Transverse colon (tissue), 4 donors: ENCODE measurements around the gene SHISAL1. TPM values are rescaled to one million over a fixed set of nuclear protein-coding genes. Genes with fewer than 3 reads are reported as not detected.

ENCODE experiments used
- DNase-seq: peaks from one replicate; pipeline ENCODE4 v3.0.0-alpha.2; 2019
- H3K27ac ChIP-seq, 4 donors: fragments of 200-600 bp; sonication (generic); 2 replicates each; pipeline ENCODE4 v1.5.1; 2016 to 2018; ENCODE audit warnings: inconsistent platforms in 4 of 4
- H3K27me3 ChIP-seq: fragments of 200-600 bp; sonication (generic); 2 replicates; pipeline ENCODE4 v1.5.1; 2017; ENCODE audit warnings: inconsistent platforms
- H3K36me3 ChIP-seq, 4 donors: fragments of 200-600 bp; sonication (generic); 2 replicates each; pipeline ENCODE4 v1.5.1; 2017 to 2019; ENCODE audit warnings: inconsistent platforms in 4 of 4
- H3K4me1 ChIP-seq, 4 donors: fragments of 200-600 bp; sonication (generic); 2 replicates each; pipeline ENCODE4 v1.5.1; 2017 to 2020; ENCODE audit warnings: inconsistent platforms in 4 of 4
- H3K4me3 ChIP-seq, 4 donors: fragments of 200-600 bp; sonication (generic); 1 replicate in 1 of 4; 2 replicates in 3 of 4; pipeline versions ENCODE4 v1.5.1 to v1.6.1; 2017 to 2019; ENCODE audit warnings: inconsistent platforms in 4 of 4
- H3K9me3 ChIP-seq, 2 donors: fragments of 200-600 bp; sonication (generic); 2 replicates each; pipeline ENCODE4 v1.5.1; 2017 to 2019; ENCODE audit warnings: inconsistent platforms in 2 of 2
- EP300 ChIP-seq: sonication (generic); formaldehyde crosslinking; IDR thresholded peaks from one replicate; pipeline ENCODE4 v1.6.1; 2017; ENCODE audit warnings: antibody characterized with exemption, low read depth
- POLR2A ChIP-seq: fragments of 450-650 bp; IDR thresholded peaks from one replicate; pipeline ENCODE4 v1.6.1; 2016; ENCODE audit warnings: antibody characterized with exemption, mild to moderate bottlenecking, moderate library complexity
- POLR2AphosphoS5 ChIP-seq, 3 donors: sonication (generic); formaldehyde crosslinking; IDR thresholded peaks; one replicate each; pipeline ENCODE4 v1.6.1; 2016; ENCODE audit warnings: antibody characterized with exemption in 3 of 3
- WGBS, 2 donors: methylation state at CpG; one replicate each; pipeline ENCODE4 v1.1.5; 2018; ENCODE audit warnings: low coverage in 1 of 2; 5-methylcytosine and 5-hydroxymethylcytosine counted together
- in situ Hi-C, 4 donors: fragments of 200-750 bp; cut with MboI; loops; one replicate each; pipeline versions ENCODE4 v1.15.0 to v1.15.1; 2017; ENCODE audit warnings: low sequenced_read_pairs in 3 of 4, low pct_ligation_motif_present in 1 of 4, low pct_unique_long_range_greater_than_20kb in 1 of 4
- intact Hi-C: fragments of 100-400 bp; cut with DNase I; formaldehyde crosslinking; loops from one replicate; pipeline ENCODE4 v1.15.1; 2023; ENCODE audit warnings: low total_unique reads
- total RNA-seq, 4 donors: library from RNA; depleted of rRNA; stranded (reverse); fragments of >200 nt; gene quantifications; one replicate each; pipeline ENCODE4 v1.1.0, GENCODE V29; 2016
- TF ChIP-seq, protein P1 (sequence below), 5 experiments: fragments of 200-600 bp in 3 of 5; fragments of 450-650 bp in 2 of 5; sonication (generic) in 3 of 5; IDR thresholded peaks; 1 replicate in 2 of 5; 2 replicates in 3 of 5; pipeline ENCODE4 v1.5.1; 2016 to 2017; ENCODE audit warnings: antibody characterized with exemption in 5 of 5, inconsistent platforms in 3 of 5, mild to moderate bottlenecking in 2 of 5, moderate library complexity in 1 of 5

The SHISAL1 gene
- total RNA-seq, 4 donors from 2014 or later: 1.9 to 4.6 (median 3.2) TPM

DNA sequence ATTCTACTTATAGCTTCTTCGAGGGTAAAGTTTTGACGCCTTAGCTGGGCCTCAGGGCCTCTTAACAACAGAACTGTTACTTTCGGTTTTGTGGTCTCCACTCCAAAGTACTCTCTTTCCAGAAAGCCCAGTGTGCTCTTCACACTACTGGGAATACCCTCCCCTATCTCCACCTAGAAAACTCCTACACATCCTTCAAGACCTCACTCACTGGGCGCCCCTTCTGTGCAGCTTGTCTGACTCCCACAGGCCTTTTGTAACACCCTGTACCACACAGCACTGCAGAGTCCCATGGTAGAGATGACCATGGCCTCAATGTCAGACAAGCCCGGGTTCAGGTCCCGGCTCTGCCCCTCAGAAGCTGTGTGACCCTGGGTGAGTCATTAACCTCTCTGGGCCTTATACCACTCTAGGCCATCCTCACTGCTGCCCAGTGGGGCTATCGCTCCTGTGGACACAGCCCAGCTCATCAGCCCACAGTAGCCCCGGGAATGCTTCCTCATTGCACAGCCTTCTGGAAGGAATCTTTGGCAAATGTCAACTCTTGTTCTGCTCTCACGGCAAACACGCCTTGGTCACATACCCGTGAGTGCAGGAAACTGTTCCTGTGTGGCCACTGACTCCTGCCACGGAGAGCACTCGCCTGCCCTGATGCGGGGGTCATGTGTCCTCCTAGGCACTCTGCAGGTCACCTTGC lies 51.4 kb downstream of the SHISAL1 start:
- DNase-seq: no peak
- TF ChIP-seq POLR2AphosphoS5 (IDR thresholded peaks at IDR 0.05): no peak
- TF ChIP-seq, protein P1, sequence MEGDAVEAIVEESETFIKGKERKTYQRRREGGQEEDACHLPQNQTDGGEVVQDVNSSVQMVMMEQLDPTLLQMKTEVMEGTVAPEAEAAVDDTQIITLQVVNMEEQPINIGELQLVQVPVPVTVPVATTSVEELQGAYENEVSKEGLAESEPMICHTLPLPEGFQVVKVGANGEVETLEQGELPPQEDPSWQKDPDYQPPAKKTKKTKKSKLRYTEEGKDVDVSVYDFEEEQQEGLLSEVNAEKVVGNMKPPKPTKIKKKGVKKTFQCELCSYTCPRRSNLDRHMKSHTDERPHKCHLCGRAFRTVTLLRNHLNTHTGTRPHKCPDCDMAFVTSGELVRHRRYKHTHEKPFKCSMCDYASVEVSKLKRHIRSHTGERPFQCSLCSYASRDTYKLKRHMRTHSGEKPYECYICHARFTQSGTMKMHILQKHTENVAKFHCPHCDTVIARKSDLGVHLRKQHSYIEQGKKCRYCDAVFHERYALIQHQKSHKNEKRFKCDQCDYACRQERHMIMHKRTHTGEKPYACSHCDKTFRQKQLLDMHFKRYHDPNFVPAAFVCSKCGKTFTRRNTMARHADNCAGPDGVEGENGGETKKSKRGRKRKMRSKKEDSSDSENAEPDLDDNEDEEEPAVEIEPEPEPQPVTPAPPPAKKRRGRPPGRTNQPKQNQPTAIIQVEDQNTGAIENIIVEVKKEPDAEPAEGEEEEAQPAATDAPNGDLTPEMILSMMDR (IDR thresholded peaks at IDR 0.05): no peak
- TF ChIP-seq POLR2A: no peak
- no peak for TF ChIP-seq EP300
- in situ Hi-C loops: no loop called here
- no peaks in the 10 kb centered on the region for H3K27me3 ChIP-seq
- no peaks in the 10 kb centered on the region for H3K36me3 ChIP-seq
- 68% methylated on average over 4 to 14 of the region's 14 CpGs for WGBS, 2 donors
- no peaks in the 10 kb centered on the region for H3K9me3 ChIP-seq
- no peak overlapping the region for H3K4me3 ChIP-seq
- no peaks in the 10 kb centered on the region for H3K4me1 ChIP-seq
- intact Hi-C loops: no loop called here
- no peak overlapping the region for H3K27ac ChIP-seq

DNA sequence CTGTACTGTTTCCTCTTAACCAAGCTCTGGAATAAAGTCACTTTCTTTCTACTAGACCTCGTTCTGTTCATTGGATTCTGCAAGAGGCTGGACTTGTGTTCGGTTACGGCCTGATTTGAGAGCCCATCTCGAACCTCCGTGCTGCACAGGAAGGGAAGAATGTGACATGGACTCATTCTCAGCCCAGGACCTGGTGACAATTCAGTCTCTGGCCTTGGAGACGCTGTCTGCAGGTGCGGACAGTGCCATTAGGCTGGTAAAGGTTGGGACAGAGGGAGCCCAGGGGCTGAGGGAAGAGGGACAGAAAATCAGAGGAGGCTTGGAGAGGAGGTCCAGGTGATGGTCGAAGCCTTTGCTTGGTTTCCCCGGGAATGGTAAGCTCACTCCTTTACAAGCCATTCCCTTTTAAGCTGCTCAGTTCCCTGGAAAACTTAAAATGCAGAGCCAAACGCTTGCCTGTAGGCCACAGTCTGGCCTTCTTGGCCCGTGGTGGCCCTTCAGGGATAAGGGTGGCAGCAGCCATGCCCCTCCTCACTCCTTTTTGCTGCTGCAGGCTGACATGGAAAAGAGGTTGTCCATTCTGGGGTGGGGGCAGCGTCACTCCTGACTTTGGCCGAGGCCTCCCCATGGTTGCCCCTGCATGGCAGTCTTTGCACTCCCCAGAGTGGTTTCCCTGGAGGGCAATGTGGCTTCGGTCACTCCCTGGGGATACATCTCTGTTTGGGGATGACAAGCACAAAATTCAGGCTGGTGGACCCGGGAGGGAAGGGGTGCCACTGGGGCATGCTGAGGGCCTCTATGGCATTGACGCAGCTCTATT lies 52.3 kb downstream of the SHISAL1 start:
- Histone ChIP-seq H3K4me1 (no peaks in the 10 kb centered on the region), H3K9me3 (no peaks in the 10 kb centered on the region), H3K27me3 (no peaks in the 10 kb centered on the region), H3K4me3 (no peak overlapping the region), H3K36me3 (no peaks in the 10 kb centered on the region), H3K27ac (no peak overlapping the region)
- intact Hi-C loops: no loop called here
- 79 to 90% methylated on average over 2 to 16 of the region's 16 CpGs for WGBS, 2 donors
- no peak for DNase-seq
- TF ChIP-seq POLR2AphosphoS5 (IDR thresholded peaks at IDR 0.05) (no peak), EP300 (no peak), POLR2A (no peak)
- TF ChIP-seq, protein P1 (IDR thresholded peaks at IDR 0.05): no peak
- in situ Hi-C loops: no loop called here

DNA sequence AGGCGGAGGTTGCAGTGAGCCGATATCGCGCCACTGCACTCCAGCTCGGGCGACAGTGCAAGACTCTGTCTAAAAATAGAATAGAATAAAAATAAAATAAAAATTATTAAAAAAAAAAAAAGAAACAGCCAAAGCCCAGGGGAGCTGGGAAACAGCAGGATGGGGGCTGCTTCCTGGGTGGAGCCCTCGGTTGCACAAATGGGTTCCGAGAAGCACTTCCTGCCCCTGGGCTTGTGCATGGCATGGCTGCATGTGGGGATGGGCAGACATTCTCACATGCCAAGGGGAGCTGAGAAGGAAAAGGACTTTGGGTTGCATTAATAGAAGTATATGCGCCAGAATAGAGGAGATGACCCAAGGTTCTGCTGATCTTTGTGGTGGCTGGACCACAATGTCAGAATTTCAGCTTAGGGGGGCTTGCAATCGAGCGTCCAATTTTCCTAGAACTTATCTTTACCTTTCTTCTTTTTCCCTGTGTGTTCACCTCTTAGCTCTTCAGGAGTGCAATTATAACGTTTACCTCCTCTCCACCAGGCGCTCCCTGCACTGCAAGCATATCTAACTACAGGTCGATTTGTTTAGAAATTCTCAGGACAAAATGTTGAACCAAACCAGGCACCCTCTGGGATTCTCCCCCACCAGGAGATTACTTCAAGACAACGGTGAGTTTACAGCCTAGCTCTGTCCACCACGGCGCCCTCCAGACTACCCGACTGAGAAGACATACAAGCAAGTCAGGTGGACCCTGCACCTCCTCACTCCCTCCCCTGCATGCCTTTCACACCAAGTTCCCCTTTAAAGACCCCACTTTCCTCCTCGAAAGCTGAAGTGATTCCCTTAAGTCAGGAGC lies 53.2 kb downstream of the SHISAL1 start:
- no peak for DNase-seq
- in situ Hi-C loops: no loop called here
- intact Hi-C loops: no loop called here
- Histone ChIP-seq H3K4me1 (no peaks in the 10 kb centered on the region), H3K4me3 (no peak overlapping the region), H3K36me3 (no peaks in the 10 kb centered on the region), H3K9me3 (no peaks in the 10 kb centered on the region), H3K27ac (no peak overlapping the region), H3K27me3 (no peaks in the 10 kb centered on the region)
- TF ChIP-seq, protein P1 (IDR thresholded peaks at IDR 0.05): no peak
- TF ChIP-seq EP300: no peak
- no peak for TF ChIP-seq POLR2AphosphoS5 (IDR thresholded peaks at IDR 0.05)
- no peak for TF ChIP-seq POLR2A
- WGBS, 2 donors: 73 to 77% methylated on average over 11 to 19 of the region's 19 CpGs
